HG03039 (cell line): ENCODE data around the gene MYO5B.

Source experiments
- ATAC-seq: cut with Tn5 transposase; IDR thresholded peaks from one replicate; pipeline ENCODE4 v1.9.1; 2021; ENCODE audit warnings: mild to moderate bottlenecking, moderate library complexity; ENCODE audit not compliant: unreplicated experiment

MYO5B gene

DNA sequence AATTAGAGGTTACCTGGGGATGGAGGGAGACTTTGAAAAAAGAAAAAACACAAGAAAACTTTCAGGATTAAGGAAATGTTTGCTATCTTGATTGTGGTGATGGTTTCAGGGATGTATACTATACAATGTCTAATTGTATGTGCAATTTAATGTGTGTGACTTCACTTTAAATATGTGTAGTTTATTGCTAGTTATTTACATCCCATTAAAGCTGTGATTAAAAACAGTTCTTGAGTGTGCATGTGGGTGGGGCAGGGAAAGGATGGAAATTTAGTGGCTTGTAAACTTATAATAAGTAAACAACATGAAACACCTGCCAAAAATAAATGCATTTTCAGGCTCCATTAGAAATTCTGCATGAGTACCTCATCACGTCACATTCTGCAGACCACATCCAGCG lies 167.0 kb downstream of the MYO5B start:
- ATAC-seq, result no peak

DNA sequence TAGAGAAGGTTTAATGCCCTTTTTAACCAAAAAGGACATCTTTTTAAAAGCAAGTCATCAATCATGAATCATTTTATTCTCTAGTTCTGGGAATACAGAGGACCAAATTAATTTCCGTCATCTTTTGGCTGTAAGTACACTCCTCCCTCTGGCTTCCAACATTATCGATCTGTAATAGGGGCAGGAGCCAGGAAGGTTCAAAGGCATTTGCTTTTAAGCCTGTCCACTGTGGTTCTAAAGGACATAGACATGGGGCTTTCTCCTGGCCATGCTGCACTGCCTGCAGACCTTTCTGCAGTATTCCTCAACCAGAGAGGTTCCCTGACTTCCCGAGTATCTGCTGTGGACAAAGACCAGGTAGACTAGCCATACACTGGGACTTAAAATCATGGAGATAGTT lies 170.5 kb downstream of the MYO5B start:
- ATAC-seq, result no peak

DNA sequence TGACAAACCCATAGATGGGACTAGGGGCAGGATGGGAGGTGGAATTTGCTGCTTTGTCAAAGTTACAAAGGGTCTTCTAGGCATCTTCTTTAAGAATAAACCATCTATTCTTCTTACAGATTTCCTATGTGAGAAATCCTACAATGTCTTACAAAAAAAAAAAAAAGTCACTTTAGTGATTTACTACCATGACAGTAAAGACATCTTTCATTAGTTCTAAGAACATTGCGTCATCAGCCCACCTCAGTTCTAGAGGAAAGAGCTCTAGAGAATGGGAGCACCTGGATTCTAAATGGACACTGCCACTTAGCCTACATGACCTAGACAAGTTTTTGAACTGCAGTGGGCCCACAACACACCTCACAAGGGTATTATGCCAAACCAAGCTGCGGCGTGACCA lies 172.0 kb downstream of the MYO5B start:
- no peak for ATAC-seq

DNA sequence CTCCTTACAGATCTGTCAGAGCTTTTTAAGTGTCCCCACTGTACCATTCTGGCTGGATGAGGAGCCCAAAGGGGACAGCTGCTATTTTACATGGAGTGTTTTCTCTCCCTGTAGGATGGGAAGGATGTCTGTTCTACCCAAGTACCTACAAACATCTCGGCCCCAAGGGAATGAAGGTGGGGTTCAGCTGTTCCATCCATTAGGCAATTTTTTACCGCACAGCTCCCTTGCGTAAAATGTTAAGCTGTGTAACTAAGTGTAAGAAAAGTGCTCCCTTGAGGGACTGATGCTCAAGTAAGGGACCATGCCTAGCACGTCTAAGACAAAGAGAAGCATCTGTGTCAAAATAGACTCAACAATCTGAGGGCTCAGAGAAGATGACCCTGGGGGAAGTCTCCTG lies 180.3 kb downstream of the MYO5B start:
- no peak for ATAC-seq

GRCh38 chr18:50013363-50014138 lies 181.4 kb downstream of the MYO5B start:
- no peak for ATAC-seq

DNA sequence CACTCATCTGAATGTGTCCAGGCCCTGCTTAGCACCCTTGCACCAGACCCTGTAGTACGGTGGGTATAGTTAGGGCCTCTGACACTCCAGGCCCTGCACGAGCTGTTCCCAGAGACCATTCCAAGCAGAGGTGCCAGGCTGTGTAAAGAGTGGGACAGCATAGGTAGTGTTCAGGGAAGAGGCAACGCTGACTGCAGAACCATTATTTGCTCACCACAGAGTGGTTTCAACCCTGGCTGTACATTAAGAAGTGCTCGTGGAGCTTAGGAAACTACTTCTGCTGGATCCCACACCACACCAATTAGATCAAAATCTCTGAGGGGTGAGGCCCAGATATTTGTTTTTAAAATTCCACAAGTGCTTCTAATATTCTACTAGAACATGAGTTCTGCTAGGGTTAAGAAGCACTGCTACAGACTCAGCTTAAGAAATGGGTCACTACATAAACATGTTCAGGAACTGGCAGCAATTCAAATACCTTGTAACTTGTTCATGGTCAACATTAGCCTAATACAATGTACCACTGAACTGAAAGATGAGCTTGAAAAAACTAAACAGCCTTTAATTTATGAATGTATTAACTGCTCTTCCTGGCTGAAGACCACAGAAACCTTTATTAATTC lies 183.0 kb downstream of the MYO5B start:
- no peak for ATAC-seq

DNA sequence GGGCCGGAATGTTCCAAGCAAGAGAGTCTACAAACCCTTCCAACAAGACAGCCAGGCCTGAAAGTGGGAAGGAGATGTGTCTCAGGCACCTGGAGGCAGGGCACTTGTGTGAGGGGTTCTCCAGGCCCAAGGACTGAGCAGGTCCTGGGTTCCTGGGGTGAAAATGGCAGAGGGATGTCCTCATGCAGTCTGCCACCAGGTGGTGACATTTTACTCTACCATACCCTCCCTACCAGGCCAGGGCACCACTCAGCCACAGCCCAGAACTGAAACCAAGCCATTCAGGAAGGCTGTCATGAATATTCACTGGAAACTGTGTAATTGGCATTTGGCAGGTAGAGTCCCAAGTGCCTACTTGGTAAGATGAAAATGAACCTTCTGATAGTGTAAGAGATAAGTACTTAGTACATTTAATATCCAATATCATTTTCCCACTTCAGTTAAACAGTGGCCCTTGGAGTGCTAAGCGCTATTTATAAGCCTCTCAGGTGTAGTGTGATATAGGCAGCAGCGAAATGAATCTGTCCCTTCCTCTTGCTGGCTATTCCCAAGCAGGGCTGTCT lies 185.1 kb downstream of the MYO5B start:
- ATAC-seq, result peak; percentile 87

- no peak for ATAC-seq
Measured at GRCh38 chr18:50008306-50008705, 186.6 kb downstream of the MYO5B start.

DNA sequence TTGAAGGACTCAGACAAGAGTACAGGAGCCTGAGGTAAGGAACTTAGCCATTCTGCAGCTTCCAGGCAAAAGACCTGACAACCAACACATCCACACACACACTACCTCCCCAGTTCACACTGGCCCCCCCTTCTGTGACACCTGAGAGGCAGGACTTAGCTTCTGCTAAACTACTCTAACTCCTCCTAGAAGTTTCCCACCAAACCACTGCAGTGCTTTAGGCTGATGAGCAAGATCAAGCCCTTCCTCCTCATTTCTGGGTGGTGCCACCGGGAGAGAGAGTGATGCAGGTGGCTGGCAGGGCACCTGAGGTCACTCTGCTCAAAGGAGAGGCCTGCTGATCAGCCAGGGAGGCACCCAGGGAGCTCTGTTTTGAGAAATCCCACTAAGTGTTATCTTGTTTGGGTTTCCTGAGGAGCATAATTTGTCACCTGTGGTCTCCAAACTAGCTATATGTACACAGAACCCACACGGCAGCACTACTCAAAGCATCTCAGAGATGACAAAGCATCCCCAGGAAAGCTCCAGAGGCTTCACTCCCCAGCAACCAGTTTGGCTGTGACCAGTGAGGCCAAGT lies 188.4 kb downstream of the MYO5B start:
- ATAC-seq, result no peak

- no peak for ATAC-seq
Measured at GRCh38 chr18:50004013-50004412, 190.9 kb downstream of the MYO5B start.

DNA sequence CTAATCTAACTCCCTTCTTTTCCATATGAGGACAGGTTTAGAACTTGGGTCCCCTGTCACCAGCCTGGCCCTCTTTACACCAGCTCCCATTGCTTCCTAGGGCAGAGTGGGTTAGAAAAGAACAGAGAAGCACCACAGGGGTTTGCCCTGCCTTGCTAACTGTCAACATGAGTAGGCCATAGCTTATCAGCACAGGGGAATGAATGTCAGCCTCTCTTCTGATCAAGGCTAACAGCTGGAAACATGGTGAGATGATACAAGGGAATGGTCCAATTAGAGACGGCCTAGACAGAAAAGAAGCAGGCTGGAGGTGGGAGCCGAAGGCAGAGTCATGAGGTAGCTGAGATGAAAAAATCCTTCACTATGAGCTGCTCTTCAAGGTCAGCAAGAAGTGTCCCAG lies 192.2 kb downstream of the MYO5B start:
- ATAC-seq, result no peak

- no peak for ATAC-seq
Measured at GRCh38 chr18:50000227-50000626, 194.7 kb downstream of the MYO5B start.

- ATAC-seq, result no peak
Measured at GRCh38 chr18:49999128-49999527, 195.8 kb downstream of the MYO5B start.

DNA sequence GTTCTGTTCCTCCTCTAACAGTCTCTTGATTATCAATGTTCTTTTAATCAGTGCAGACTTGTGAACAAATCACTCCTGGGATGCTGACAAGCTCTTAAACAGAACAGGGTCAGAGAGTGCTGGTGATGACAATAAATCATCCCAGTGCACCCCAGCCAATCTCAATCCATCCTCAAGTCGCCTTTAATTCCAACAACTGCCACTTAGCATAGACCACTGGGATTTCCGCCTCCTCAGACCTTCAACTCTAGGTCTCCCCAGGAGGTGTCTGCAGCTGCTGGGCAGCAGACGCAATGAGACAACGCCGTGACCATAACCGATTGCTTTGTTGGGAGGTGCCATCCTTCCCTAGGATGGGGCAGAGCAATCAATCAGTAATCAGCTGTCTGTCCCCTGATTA lies 197.4 kb downstream of the MYO5B start:
- no peak for ATAC-seq

DNA sequence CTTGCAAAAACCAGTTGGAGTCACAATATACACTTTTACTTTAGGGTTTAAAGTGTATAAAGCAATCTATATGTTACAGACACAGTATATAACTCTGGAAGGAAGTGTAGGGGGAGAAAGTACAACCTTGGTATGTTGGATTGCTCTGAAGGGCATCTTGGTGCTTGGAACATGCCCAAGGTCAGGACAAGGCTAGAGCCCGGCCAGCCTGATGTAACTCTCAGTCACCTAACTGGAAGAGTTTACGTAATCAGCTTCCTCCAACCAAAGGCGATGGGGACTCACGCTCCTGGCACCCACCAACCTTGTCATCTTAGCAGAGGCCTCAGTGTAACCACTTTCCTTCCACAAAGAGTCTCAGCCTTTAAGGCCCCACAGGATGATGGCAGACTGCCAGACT lies 200.5 kb downstream of the MYO5B start:
- no peak for ATAC-seq

GRCh38 chr18:49993299-49993698 lies 201.6 kb downstream of the MYO5B start:
- ATAC-seq, result no peak

DNA sequence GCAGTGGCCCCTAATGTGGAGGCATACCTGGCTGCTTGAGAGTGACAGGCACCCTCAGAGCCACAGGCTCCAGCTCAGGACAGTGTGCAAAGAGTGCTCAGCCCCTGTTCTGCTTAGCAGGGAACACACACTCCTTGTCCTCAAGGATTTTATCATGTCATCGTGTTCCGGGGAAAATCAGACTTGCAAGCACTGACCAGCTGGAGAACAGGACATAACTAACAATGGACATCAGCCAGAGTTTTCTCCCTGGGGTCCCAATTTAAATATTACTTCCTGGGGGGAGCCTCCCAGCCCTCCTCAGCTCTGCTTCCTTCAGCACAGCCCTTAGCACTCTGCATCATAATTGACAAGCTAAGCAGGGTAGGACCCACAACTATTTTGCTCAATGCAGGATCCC lies 206.2 kb downstream of the MYO5B start:
- no peak for ATAC-seq

DNA sequence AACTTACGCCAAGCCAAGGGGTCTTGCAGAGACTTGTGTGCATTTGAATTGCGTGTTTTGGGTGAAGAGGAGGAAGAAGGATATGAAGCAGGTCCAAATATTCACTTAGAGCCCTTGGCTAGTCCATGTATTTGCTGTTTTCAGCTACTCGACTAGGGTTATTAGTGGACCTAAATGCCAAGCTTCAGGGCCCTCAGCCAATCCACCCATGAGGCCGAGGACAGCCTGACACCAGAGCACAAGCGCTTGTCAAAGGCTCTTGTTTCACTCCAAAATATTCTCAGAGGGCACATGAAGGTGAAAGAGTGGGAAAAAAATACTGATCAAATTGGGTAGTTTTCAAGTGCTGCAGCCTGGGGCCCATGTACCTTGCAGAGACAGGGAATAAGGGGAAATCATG lies 206.8 kb downstream of the MYO5B start:
- no peak for ATAC-seq

GRCh38 chr18:49985236-49985635 lies 209.7 kb downstream of the MYO5B start:
- ATAC-seq, result no peak

DNA sequence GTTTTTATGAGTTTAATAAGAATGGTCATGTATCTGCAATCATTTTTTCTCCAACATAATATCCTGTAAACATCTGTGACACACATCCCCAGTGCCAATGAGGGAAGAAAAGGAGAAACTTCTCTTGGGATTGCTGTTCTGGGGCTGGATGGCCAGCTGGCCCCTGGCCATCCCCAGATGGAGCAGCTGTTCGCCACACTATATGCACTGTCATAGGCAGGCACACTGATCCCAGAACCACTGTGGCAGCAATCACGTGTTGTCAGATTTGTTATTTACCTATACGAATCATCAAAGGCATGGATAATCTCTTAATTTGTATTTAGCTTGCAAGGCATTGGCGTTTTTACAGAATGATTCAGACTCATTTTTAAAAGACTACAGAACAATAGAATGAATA lies 214.1 kb downstream of the MYO5B start:
- no peak for ATAC-seq

GRCh38 chr18:49976795-49977560 lies 218.0 kb downstream of the MYO5B start:
- ATAC-seq, result no peak
